NCI-H748 (cell line): ENCODE measurements around the gene RAB11FIP5.

Experiments used
- DNase-seq: peaks from one replicate; lab custom pipeline; 2025; ENCODE audit not compliant: unreplicated experiment; lab: John Stamatoyannopoulos, UW

RAB11FIP5 gene

DNA sequence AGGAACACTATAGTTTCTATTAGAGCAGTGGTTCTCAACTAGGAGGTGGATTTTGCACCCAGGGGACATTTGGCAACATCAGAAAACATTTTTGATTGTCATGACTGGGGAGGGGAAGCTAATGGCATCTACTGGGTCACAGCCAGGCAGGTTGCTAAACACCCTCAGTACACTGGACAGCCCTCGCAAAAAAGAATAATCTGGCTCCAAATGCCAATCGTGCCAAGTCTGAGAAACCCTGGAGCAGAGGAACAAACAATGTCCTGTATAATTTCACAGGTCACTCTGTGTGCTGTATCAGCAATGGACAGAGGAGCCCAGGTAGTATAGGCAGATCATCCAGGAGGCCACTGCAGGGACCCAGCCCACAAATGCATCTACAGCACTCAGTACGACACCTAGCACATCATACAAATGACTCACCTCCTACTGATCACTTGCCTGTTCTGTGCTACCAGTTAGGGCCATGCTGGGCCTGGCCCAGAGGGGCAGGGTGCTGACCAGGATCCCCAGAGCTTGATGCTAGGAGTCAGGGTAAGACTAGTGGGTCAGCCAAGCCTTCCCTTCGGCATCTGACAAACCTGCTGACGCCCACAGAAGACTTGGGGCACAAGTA lies 78.9 kb downstream of the RAB11FIP5 start:
- DNase-seq, result no peak

DNA sequence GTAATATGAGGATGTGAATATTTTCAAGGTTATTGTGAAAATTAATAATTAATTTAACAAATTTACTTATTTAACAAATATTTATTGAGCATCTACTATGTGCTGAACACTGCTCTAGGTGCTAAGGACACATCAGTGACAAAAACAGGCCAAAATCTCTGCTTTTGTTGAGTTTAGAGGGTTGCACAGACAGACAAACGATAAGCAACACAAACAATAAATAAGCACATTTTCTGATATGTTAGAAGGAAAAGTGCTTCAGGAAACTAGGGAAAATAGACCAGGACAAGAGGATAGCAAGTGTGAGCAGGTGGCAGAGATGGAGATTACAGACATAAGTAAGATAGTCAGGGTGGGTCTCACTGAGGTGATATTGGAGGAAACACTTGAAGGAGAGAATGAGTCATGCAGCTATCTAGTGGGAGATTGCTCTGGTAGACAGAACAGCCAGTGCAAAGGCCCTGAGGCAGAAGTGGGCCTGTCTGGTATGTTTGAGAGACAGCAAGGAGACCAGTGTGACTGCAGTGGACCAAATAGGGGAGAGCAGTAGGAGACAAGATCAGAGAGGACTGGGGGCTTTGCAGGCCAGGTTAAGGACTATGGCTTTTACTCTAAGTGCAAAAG lies 79.5 kb downstream of the RAB11FIP5 start:
- no peak for DNase-seq

- no peak for DNase-seq
Observed at GRCh38 chr2:73032702-73033097, 80.0 kb downstream of the RAB11FIP5 start.

- no peak for DNase-seq
Observed at GRCh38 chr2:73031725-73032701, 80.7 kb downstream of the RAB11FIP5 start.

GRCh38 chr2:73031095-73031678 lies 81.6 kb downstream of the RAB11FIP5 start:
- DNase-seq, result no peak

DNA sequence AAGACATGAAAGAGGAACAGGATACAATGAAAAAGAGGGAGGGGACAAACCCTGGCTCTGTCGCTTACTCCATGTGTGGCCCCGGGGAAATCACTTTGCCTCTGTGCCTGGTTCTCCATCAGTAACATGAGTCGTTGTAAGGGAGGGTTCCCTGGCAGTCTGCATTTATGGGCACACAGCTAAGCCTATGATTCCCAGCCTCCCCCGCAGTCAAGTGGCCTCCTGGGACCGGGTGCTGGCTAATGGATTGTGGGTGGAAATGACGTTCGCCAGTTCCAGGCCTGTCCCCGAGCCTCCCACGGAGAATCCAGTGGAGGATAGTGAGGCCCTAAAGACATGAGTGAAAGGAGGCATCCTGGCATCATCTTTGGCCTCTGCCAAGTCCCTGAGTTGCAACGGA lies 83.9 kb downstream of the RAB11FIP5 start:
- DNase-seq, result no peak

DNA sequence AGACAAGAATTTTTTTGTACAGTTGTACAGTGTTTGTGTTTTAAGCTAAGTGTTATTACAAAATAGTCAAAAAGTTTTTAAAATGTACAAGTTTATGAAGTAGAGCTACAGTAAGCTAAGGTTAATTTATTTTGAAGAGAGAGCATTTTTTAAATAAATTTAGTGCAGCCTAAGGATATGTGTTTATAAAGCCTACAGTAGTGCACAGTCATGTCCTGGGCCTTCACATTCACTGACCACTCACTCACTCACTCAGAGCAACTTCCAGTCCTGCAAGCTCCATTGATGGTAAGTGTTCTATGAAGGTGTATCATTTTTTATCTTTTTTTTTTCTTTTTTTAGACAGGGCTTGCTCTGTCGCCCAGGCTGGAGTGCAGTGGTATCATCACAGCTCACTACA lies 85.4 kb downstream of the RAB11FIP5 start:
- no peak for DNase-seq

DNA sequence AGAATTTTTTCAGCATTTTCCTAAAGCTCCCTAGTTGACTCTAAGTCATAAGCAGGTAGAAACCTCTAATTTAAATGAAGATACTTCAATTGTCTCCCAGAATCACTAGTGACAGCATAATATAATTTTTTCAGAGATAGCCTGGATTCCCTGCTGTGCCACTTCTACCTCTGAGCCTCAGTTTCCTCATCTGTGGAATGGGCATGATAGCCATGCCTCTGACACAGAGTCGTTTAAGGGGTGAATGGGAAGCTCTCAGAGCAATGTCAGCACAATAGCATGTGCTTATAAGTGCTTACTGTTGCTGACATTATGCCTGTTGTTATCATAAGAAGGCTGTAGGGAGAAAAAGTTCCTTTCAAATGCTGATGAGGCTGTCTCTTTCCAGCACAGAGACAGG lies 89.3 kb downstream of the RAB11FIP5 start:
- no peak for DNase-seq
